Measurements from ENCODE around the gene RASA2. TPM values are rescaled to one million over a fixed set of nuclear protein-coding genes. Genes with fewer than 3 reads are reported as not detected.

Gene RASA2
- polyA plus RNA-seq, 1 of the 3 experiments (the other 2 are of a cell fraction), result 2.4 TPM

DNA sequence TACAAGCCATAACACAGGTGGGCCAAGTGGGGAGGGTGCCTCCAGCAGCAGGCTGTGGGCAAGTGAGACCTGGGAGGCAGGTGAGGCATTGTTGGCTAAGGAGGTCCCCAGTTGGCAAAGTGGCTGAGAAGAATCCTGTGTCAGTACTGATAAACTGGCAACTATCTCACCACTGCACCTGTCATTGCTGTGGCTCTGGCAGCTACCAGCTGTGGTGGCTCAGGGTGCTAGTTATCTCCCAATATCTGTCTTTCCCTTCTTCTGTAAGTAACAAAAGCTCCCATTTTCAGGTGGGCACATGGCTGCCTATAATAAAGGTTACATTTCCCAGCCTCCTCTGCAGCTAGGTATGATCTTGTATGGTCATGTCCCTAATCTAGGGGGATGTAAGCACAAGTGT lies 170.7 kb downstream of the RASA2 start:
- peaks cover 3 to 6% of the 10 kb centered on the region in 2 experiments; a peak in 2 of 4 replicates for H3K4me1 ChIP-seq (ENCODE audit: control insufficient read depth in 1 of 2, insufficient read depth in 2 of 2, low read depth in 1 of 2, low read length in 1 of 2)
- H2AFZ ChIP-seq (ENCODE audit: low read depth), result no peak overlapping the region
- ChIA-PET POLR2A (no interaction called here), CTCF (interaction anchor here (1.6 kb wide), 1 partner anchor 13 kb away, joined by 8 read pairs; no protein-coding TSS in a partner anchor)
- no peaks in the 10 kb centered on the region for H3F3A ChIP-seq (replicated peaks; ENCODE audit: insufficient read depth)
- no peak overlapping the region for H3K27ac ChIP-seq (ENCODE audit: low read depth in 2 of 2, low read length in 1 of 2)
- no peaks in the 10 kb centered on the region for H3K9me3 ChIP-seq
- no peaks in the 10 kb centered on the region for H3K9me2 ChIP-seq
- H3K36me3 ChIP-seq (replicated peaks in 1 of 2; ENCODE audit: control insufficient read depth in 1 of 2, insufficient read depth in 2 of 2, low read length in 1 of 2), result no peaks in the 10 kb centered on the region
- H3K4me3 ChIP-seq (ENCODE audit: low read depth in 2 of 2, low read length in 1 of 2), result no peak overlapping the region
- H3K79me2 ChIP-seq (ENCODE audit: insufficient read depth), result no peaks in the 10 kb centered on the region
- TF ChIP-seq EP300 (IDR thresholded peaks at IDR 0.05; ENCODE audit: borderline replicate concordance in 1 of 2, low read depth in 1 of 2, low read length in 1 of 2), result no peak
- TF ChIP-seq FOXM1 (IDR thresholded peaks at IDR 0.05; ENCODE audit: low read depth), result no peak
- no peak for TF ChIP-seq CTCF (IDR thresholded peaks at IDR 0.05)
- no peak for TF ChIP-seq YY1 (IDR thresholded peaks at IDR 0.05; ENCODE audit: low read depth)
- no peak for TF ChIP-seq ELF1 (IDR thresholded peaks at IDR 0.05)
- TF ChIP-seq SMC3 (IDR thresholded peaks at IDR 0.05; ENCODE audit: low read depth, low read length), result no peak
- no peak for TF ChIP-seq FOXJ3 (CRISPR knock-in tag; IDR thresholded peaks at IDR 0.05)
- no peak for TF ChIP-seq CHD2 (IDR thresholded peaks at IDR 0.05; ENCODE audit: low read length, partially characterized antibody)
- no peak for TF ChIP-seq GATA2 (CRISPR knock-in tag; IDR thresholded peaks at IDR 0.05)
- TF ChIP-seq EZH2phosphoT487 (IDR thresholded peaks at IDR 0.05; ENCODE audit: borderline replicate concordance, low read depth), result no peak
- no peaks in the 10 kb centered on the region for H3K27me3 ChIP-seq (ENCODE audit: insufficient read depth)
- no peak overlapping the region for H3K9ac ChIP-seq
- H3K4me2 ChIP-seq, result no peak overlapping the region
- no peaks in the 10 kb centered on the region for H4K20me1 ChIP-seq (ENCODE audit: insufficient read depth)
- no peak for DNase-seq

DNA sequence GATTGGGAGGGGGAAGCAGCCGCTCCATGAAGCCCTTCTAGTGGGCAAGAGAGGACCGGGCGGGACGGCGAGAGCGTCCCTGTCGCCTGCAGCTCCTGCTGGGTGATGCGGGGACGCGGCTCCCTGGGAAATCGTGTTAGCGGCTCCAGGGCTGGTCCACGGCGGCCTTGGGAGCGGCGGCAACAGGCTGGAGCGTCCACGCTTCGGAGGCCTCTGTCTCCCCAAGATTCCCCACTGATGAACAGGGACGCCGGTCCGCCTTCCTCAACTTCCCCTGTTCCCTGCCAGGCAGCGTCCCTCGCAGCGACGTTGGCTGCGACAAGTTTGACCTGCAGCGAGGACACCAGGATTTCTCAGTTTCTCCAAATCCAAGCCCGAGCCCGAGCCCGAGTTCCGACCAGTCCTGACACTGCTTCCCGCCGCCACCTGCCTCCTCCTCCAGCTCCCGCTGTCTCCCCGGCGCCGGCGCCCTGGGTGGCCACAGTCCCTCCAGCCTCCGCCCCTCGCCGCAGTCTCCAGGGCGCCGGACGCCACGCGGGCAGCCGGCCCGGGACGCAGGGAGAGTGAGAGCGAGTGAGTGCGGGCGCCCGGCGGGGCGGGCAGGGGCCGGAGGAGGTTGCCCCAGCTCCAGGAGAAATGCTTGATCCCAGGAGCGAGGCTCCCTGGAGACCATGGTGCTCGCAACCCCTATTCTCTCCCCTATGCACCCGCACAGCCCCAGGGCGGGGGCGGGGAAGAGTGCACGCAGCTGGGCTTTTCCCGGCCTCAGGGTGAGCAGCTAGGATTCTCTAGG lies 173.2 kb downstream of the RASA2 start:
- H3K27ac ChIP-seq (ENCODE audit: low read depth in 2 of 2, low read length in 1 of 2), result no peak overlapping the region
- ChIA-PET POLR2A (interaction anchor here (1.1 kb wide), 1 partner anchor 11 kb away, joined by 4 read pairs; no protein-coding TSS in a partner anchor), CTCF (no interaction called here)
- H3K27me3 ChIP-seq (ENCODE audit: insufficient read depth), result no peaks in the 10 kb centered on the region
- H3K9me3 ChIP-seq, result no peaks in the 10 kb centered on the region
- H3K79me2 ChIP-seq (ENCODE audit: insufficient read depth), result no peaks in the 10 kb centered on the region
- WGBS (ENCODE audit: low lambda C conversion rate), result 3% methylated on average over 59 of the region's 64 CpGs
- H3K4me3 ChIP-seq (ENCODE audit: low read depth in 2 of 2, low read length in 1 of 2), result peak overlapping the region; percentile 62 to 68
- peak overlapping the region; percentile 98 for H2AFZ ChIP-seq (ENCODE audit: low read depth)
- peaks cover 3 to 6% of the 10 kb centered on the region in 2 experiments; a peak in 2 of 4 replicates for H3K4me1 ChIP-seq (ENCODE audit: control insufficient read depth in 1 of 2, insufficient read depth in 2 of 2, low read depth in 1 of 2, low read length in 1 of 2)
- H4K20me1 ChIP-seq (ENCODE audit: insufficient read depth), result no peaks in the 10 kb centered on the region
- no peaks in the 10 kb centered on the region for H3K9me2 ChIP-seq
- peak; percentile 89 for DNase-seq
- peak overlapping the region; percentile 96 for H3K4me2 ChIP-seq
- TF ChIP-seq MXI1 (IDR thresholded peaks at IDR 0.05; ENCODE audit: low read depth, low read length) (peak; percentile 78), POLR2AphosphoS5 (IDR thresholded peaks at IDR 0.05; ENCODE audit: low read depth, low read length) (no peak), NFIC (IDR thresholded peaks at IDR 0.05; ENCODE audit: borderline replicate concordance) (no peak), NRF1 (IDR thresholded peaks at IDR 0.05; ENCODE audit: low read depth, low read length) (0 out of 2 replicates have a peak, but pooled peaks have one; percentile 16)
- TF ChIP-seq, protein P1, sequence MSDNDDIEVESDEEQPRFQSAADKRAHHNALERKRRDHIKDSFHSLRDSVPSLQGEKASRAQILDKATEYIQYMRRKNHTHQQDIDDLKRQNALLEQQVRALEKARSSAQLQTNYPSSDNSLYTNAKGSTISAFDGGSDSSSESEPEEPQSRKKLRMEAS (IDR thresholded peaks at IDR 0.05; ENCODE audit: low read depth), result 0 out of 2 replicates have a peak, but pooled peaks have one; percentile 37
- TF ChIP-seq, protein P2, sequence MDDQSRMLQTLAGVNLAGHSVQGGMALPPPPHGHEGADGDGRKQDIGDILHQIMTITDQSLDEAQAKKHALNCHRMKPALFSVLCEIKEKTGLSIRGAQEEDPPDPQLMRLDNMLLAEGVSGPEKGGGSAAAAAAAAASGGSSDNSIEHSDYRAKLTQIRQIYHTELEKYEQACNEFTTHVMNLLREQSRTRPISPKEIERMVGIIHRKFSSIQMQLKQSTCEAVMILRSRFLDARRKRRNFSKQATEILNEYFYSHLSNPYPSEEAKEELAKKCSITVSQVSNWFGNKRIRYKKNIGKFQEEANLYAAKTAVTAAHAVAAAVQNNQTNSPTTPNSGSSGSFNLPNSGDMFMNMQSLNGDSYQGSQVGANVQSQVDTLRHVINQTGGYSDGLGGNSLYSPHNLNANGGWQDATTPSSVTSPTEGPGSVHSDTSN (IDR thresholded peaks at IDR 0.05), result no peak
- TF ChIP-seq, protein P3, sequence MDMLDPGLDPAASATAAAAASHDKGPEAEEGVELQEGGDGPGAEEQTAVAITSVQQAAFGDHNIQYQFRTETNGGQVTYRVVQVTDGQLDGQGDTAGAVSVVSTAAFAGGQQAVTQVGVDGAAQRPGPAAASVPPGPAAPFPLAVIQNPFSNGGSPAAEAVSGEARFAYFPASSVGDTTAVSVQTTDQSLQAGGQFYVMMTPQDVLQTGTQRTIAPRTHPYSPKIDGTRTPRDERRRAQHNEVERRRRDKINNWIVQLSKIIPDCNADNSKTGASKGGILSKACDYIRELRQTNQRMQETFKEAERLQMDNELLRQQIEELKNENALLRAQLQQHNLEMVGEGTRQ (IDR thresholded peaks at IDR 0.05; ENCODE audit: borderline replicate concordance, low read depth, low read length), result no peak
- H3F3A ChIP-seq (replicated peaks; ENCODE audit: insufficient read depth), result no peaks in the 10 kb centered on the region
- H3K36me3 ChIP-seq (replicated peaks in 1 of 2; ENCODE audit: control insufficient read depth in 1 of 2, insufficient read depth in 2 of 2, low read length in 1 of 2), result no peaks in the 10 kb centered on the region
- H3K9ac ChIP-seq, result peak overlapping the region; percentile 44
